SK-N-SH treated with all-trans-retinoic acid at 6 μM for 48 hours (cell line): ENCODE results near the gene DNAH7.

Source experiments
- ATAC-seq: fragments of 200-7000 bp; cut with Tn5 transposase; 3 replicates; pipeline ENCODE4 v1.9.1; 2020; ENCODE audit warnings: mild to moderate bottlenecking, moderate library complexity
- ARNTL ChIP-seq: fragments of 450-650 bp; formaldehyde crosslinking; IDR thresholded peaks from 2 replicates; pipeline ENCODE4 v1.5.0; 2020; ENCODE audit warnings: low read depth, mild to moderate bottlenecking, moderate library complexity, borderline replicate concordance
- BACH2 ChIP-seq: fragments of 250-450 bp; sonication (Bioruptor Pico); IDR thresholded peaks from 2 replicates; pipeline ENCODE4 v1.9.0; 2021; ENCODE audit warnings: mild to moderate bottlenecking, borderline replicate concordance
- CSDC2 ChIP-seq: fragments of 250-450 bp; sonication (Bioruptor Pico); IDR thresholded peaks from 2 replicates; pipeline ENCODE4 v1.5.0; 2020; ENCODE audit warnings: mild to moderate bottlenecking, moderate library complexity
- ESRRG ChIP-seq: fragments of 250-450 bp; sonication (Bioruptor Pico); IDR thresholded peaks from 2 replicates; pipeline ENCODE4 v1.6.1; 2021; ENCODE audit warnings: mild to moderate bottlenecking
- GLIS3 ChIP-seq: fragments of 250-450 bp; sonication (Bioruptor Pico); IDR thresholded peaks from 2 replicates; pipeline ENCODE4 v1.5.0; 2020; ENCODE audit warnings: mild to moderate bottlenecking, moderate library complexity
- OSR1 ChIP-seq: fragments of 250-450 bp; sonication (Bioruptor Pico); IDR thresholded peaks from 2 replicates; pipeline ENCODE4 v1.8.0; 2022; ENCODE audit warnings: moderate library complexity, mild to moderate bottlenecking, inconsistent platforms
- POU6F1 ChIP-seq: fragments of 250-450 bp; sonication (Bioruptor Pico); IDR thresholded peaks from 2 replicates; pipeline ENCODE4 v1.8.0; 2021; ENCODE audit warnings: low read depth, mild to moderate bottlenecking, moderate library complexity, borderline replicate concordance
- PPARA ChIP-seq: fragments of 250-450 bp; sonication (Bioruptor Pico); IDR thresholded peaks from 2 replicates; pipeline ENCODE4 v1.5.0; 2020; ENCODE audit warnings: mild to moderate bottlenecking, borderline replicate concordance
- RARB ChIP-seq: fragments of 250-450 bp; sonication (Bioruptor Pico); IDR thresholded peaks from 2 replicates; pipeline ENCODE4 v1.8.0; 2021; ENCODE audit warnings: mild to moderate bottlenecking, moderate library complexity
- SNAI2 ChIP-seq: fragments of 250-450 bp; sonication (Bioruptor Pico); IDR thresholded peaks from 2 replicates; pipeline ENCODE4 v1.5.0; 2020; ENCODE audit warnings: mild to moderate bottlenecking, moderate library complexity
- TCF4 ChIP-seq: fragments of 250-450 bp; sonication (Bioruptor Pico); IDR thresholded peaks from 2 replicates; pipeline ENCODE4 v1.8.0; 2021; ENCODE audit warnings: mild to moderate bottlenecking, moderate library complexity, borderline replicate concordance
- TOX ChIP-seq: fragments of 250-450 bp; sonication (Bioruptor Pico); IDR thresholded peaks from 2 replicates; pipeline ENCODE4 v1.8.0; 2021; ENCODE audit warnings: mild to moderate bottlenecking, moderate library complexity, borderline replicate concordance
- ZFP3 ChIP-seq: fragments of 250-450 bp; sonication (Bioruptor Pico); IDR thresholded peaks from 2 replicates; pipeline ENCODE4 v1.5.0; 2020; ENCODE audit warnings: mild to moderate bottlenecking, moderate library complexity
- ZFP30 ChIP-seq: fragments of 450-650 bp; formaldehyde crosslinking; IDR thresholded peaks from 2 replicates; pipeline ENCODE4 v1.5.0; 2022; ENCODE audit warnings: mild to moderate bottlenecking, moderate library complexity
- ZNF70 ChIP-seq: fragments of 450-650 bp; formaldehyde crosslinking; IDR thresholded peaks from 2 replicates; pipeline ENCODE4 v1.5.0; 2020; ENCODE audit warnings: mild to moderate bottlenecking, moderate library complexity
- TF ChIP-seq, protein P1 (sequence below): fragments of 250-450 bp; sonication (Bioruptor Pico); IDR thresholded peaks from 2 replicates; pipeline ENCODE4 v1.5.1; 2020; ENCODE audit warnings: low read depth, mild to moderate bottlenecking, moderate library complexity
- TF ChIP-seq, protein P2 (sequence below): fragments of 250-450 bp; sonication (Bioruptor Pico); IDR thresholded peaks from 2 replicates; pipeline ENCODE4 v1.5.0; 2020; ENCODE audit warnings: mild to moderate bottlenecking, moderate library complexity

DNAH7 gene

GRCh38 chr2:195836002-195836401 lies 232.6 kb downstream of the DNAH7 start:
- no peak for ATAC-seq
- TF ChIP-seq, protein P1, sequence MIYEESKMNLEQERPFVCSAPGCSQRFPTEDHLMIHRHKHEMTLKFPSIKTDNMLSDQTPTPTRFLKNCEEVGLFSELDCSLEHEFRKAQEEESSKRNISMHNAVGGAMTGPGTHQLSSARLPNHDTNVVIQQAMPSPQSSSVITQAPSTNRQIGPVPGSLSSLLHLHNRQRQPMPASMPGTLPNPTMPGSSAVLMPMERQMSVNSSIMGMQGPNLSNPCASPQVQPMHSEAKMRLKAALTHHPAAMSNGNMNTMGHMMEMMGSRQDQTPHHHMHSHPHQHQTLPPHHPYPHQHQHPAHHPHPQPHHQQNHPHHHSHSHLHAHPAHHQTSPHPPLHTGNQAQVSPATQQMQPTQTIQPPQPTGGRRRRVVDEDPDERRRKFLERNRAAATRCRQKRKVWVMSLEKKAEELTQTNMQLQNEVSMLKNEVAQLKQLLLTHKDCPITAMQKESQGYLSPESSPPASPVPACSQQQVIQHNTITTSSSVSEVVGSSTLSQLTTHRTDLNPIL (CRISPR knock-in tag), result no peak
- TF ChIP-seq OSR1, result no peak
- TF ChIP-seq ZFP30 (CRISPR knock-in tag), result no peak
- TF ChIP-seq PPARA (CRISPR knock-in tag), result no peak
- no peak for TF ChIP-seq ZNF70 (CRISPR knock-in tag)
- no peak for TF ChIP-seq TCF4
- TF ChIP-seq, protein P2, sequence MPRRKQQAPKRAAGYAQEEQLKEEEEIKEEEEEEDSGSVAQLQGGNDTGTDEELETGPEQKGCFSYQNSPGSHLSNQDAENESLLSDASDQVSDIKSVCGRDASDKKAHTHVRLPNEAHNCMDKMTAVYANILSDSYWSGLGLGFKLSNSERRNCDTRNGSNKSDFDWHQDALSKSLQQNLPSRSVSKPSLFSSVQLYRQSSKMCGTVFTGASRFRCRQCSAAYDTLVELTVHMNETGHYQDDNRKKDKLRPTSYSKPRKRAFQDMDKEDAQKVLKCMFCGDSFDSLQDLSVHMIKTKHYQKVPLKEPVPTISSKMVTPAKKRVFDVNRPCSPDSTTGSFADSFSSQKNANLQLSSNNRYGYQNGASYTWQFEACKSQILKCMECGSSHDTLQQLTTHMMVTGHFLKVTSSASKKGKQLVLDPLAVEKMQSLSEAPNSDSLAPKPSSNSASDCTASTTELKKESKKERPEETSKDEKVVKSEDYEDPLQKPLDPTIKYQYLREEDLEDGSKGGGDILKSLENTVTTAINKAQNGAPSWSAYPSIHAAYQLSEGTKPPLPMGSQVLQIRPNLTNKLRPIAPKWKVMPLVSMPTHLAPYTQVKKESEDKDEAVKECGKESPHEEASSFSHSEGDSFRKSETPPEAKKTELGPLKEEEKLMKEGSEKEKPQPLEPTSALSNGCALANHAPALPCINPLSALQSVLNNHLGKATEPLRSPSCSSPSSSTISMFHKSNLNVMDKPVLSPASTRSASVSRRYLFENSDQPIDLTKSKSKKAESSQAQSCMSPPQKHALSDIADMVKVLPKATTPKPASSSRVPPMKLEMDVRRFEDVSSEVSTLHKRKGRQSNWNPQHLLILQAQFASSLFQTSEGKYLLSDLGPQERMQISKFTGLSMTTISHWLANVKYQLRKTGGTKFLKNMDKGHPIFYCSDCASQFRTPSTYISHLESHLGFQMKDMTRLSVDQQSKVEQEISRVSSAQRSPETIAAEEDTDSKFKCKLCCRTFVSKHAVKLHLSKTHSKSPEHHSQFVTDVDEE, result no peak

- no peak for ATAC-seq
- TF ChIP-seq, protein P1 (CRISPR knock-in tag), result no peak
- TF ChIP-seq ESRRG (CRISPR knock-in tag), result no peak
- TF ChIP-seq RARB (CRISPR knock-in tag), result no peak
- TF ChIP-seq, protein P2, result no peak
- TF ChIP-seq SNAI2 (CRISPR knock-in tag), result no peak
- TF ChIP-seq BACH2 (CRISPR knock-in tag), result no peak
- TF ChIP-seq ZFP30 (CRISPR knock-in tag), result no peak
- TF ChIP-seq TOX (CRISPR knock-in tag), result no peak
- no peak for TF ChIP-seq GLIS3 (CRISPR knock-in tag)
Observed at GRCh38 chr2:195834836-195835235, 233.8 kb downstream of the DNAH7 start.

DNA sequence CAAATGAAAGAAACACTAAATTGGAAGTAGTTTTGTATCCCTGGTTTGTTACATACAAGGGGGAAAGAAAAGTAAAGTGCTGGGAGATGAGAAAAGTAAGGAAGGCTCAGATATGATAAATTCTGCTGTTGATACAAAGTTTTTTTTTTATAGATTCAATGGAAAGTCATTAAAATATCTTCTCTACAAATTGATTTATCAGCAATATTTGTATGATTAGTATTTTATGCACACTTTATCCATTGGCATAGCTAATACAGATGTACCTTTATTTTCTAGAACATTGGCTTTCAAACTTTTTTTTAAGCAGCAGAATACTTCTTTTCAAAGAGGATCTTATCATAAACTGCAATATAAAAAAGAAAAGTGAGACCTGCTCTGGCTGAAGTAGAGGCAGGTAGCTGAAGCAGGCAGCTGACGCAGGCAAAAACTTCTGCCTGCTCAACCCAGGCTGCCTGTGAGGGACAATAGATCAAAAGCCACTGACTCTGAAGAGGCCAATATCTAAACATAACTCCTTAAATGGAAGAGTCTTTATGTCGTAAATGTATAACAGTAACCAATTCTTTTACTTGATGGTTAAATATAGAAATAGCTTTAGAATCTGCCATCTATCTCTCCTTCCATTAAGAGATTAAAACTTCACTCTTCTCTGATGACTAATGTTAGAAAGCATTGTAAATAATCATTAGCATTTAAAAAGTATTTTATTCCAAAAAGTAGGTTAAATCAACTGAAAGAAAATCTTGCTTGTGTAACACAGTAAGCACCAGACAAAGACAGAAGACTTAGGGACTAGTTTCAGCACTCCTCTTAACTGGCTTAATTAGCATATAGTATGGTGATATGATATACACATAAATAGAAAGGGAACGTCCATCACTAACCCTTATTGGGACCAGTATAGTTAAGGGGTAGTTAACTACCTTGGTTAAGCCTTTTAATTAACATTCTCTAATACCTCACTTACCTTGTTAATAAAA lies 237.4 kb downstream of the DNAH7 start:
- TF ChIP-seq OSR1, result no peak
- TF ChIP-seq ZFP3 (CRISPR knock-in tag), result no peak
- TF ChIP-seq, protein P2, result no peak
- no peak for TF ChIP-seq ARNTL
- no peak for TF ChIP-seq CSDC2 (CRISPR knock-in tag)
- no peak for TF ChIP-seq POU6F1 (CRISPR knock-in tag)
- TF ChIP-seq BACH2 (CRISPR knock-in tag), result no peak
- TF ChIP-seq TCF4, result no peak
- ATAC-seq, result 0 out of 3 replicates have a peak, but pooled peaks have one; percentile 21
